H1 (cell line): ENCODE results near the gene HS3ST1. TPM values are rescaled to one million over a fixed set of nuclear protein-coding genes. Genes with fewer than 3 reads are reported as not detected.

Source experiments
- CTCF ChIA-PET: fragments of 300-600 bp; sonication (Branson Sonifier 250); formaldehyde crosslinking; loops from one replicate; lab custom pipeline; 2021; ENCODE audit not compliant: partially characterized antibody; lab: Charles Lee
- POLR2A ChIA-PET: fragments of 300-600 bp; sonication (Branson Sonifier 250); formaldehyde crosslinking; loops from one replicate; lab custom pipeline; 2021; ENCODE audit warnings: inconsistent platforms; ENCODE audit not compliant: partially characterized antibody; lab: Charles Lee
- DNase-seq, 2 experiments: peaks; one replicate each; pipeline versions ENCODE4 v3.0.0 to v3.0.0-alpha.2; 2010 to 2022; ENCODE audit warnings: low spot score in 2 of 2, low read depth in 1 of 2, mixed read lengths in 1 of 2
- FAIRE-seq: peaks from 2 replicates; lab custom pipeline; 2011; peaks lifted over from hg19 to GRCh38; lab: Jason Lieb, UNC
- H2AFZ ChIP-seq: 2 replicates; pipeline ENCODE4 v1.8.1; 2012; ENCODE audit warnings: low read length, inconsistent platforms
- H2AK5ac ChIP-seq: 2 replicates; pipeline ENCODE4 v1.6.1; 2013; ENCODE audit warnings: low read depth, low read length
- H2BK120ac ChIP-seq: replicated peaks from 2 replicates; pipeline ENCODE3; 2013; ENCODE audit warnings: low read depth, low read length, inconsistent platforms
- H2BK12ac ChIP-seq: 2 replicates; pipeline ENCODE4 v1.6.1; 2013; ENCODE audit warnings: low read depth, low read length
- H2BK15ac ChIP-seq: 2 replicates; pipeline ENCODE4 v1.6.1; 2013; ENCODE audit warnings: low read length
- H2BK20ac ChIP-seq: 2 replicates; pipeline ENCODE4 v1.6.1; 2013; ENCODE audit warnings: low read length
- H2BK5ac ChIP-seq: 2 replicates; pipeline ENCODE4 v1.6.1; 2013; ENCODE audit warnings: low read depth, low read length
- H3K14ac ChIP-seq: 2 replicates; pipeline ENCODE4 v1.6.1; 2013; ENCODE audit warnings: inconsistent platforms; ENCODE audit not compliant: insufficient read length
- H3K18ac ChIP-seq: 2 replicates; pipeline ENCODE4 v1.6.1; 2013; ENCODE audit warnings: low read length; ENCODE audit errors: extremely low read depth
- H3K23ac ChIP-seq: 2 replicates; pipeline ENCODE4 v1.6.1; 2013; ENCODE audit warnings: inconsistent platforms; ENCODE audit not compliant: insufficient read length
- H3K23me2 ChIP-seq: 2 replicates; pipeline ENCODE4 v1.6.1; 2013; ENCODE audit warnings: low read depth, low read length
- H3K27ac ChIP-seq: 2 replicates; pipeline ENCODE4 v1.6.1; 2011; ENCODE audit warnings: low read depth, low read length, inconsistent platforms
- H3K27me3 ChIP-seq, 4 experiments: replicated peaks in 1 of 4; 1 replicate in 1 of 4; 2 replicates in 3 of 4; pipeline versions ENCODE4 v1.6.1 to v1.8.1; 2011 to 2013; ENCODE audit warnings: low read length in 3 of 4, mild to moderate bottlenecking in 3 of 4, inconsistent platforms in 2 of 4, mixed read lengths in 2 of 4, moderate library complexity in 1 of 4; ENCODE audit not compliant: control insufficient read depth in 3 of 4, insufficient read depth in 3 of 4; ENCODE audit errors: extremely low read depth in 1 of 4
- H3K36me3 ChIP-seq, 4 experiments: 2 replicates each; pipeline versions ENCODE4 v1.6.1 to v1.8.1; 2011 to 2013; ENCODE audit warnings: mild to moderate bottlenecking in 4 of 4, low read length in 3 of 4, moderate library complexity in 2 of 4, control low read depth in 1 of 4, inconsistent platforms in 1 of 4; ENCODE audit not compliant: insufficient read depth in 4 of 4, control insufficient read depth in 2 of 4
- H3K4ac ChIP-seq: replicated peaks from 2 replicates; pipeline ENCODE3; 2013; ENCODE audit warnings: low read length, low read depth, mixed read lengths, inconsistent platforms; ENCODE audit not compliant: insufficient read length
- H3K4me1 ChIP-seq, 4 experiments: replicated peaks in 1 of 4; 1 replicate in 1 of 4; 2 replicates in 3 of 4; pipeline versions ENCODE4 v1.6.1 to v1.8.1; 2011 to 2013; ENCODE audit warnings: low read length in 3 of 4, inconsistent platforms in 2 of 4, mixed read lengths in 1 of 4; ENCODE audit not compliant: insufficient read depth in 4 of 4, control insufficient read depth in 3 of 4
- H3K4me2 ChIP-seq, 2 experiments: 2 replicates each; pipeline versions ENCODE4 v1.6.1 to v1.8.1; 2011 to 2013; ENCODE audit warnings: low read depth in 2 of 2, low read length in 2 of 2, control low read depth in 1 of 2, inconsistent platforms in 1 of 2, mild to moderate bottlenecking in 1 of 2; ENCODE audit not compliant: insufficient read depth in 1 of 2
- H3K4me3 ChIP-seq, 4 experiments: fragments of 200-600, 300-600 bp in 1 of 4; sonication (generic), shearing (Covaris generic), sonication (Bioruptor Twin) in 1 of 4; 2 replicates each; pipeline versions ENCODE4 v1.5.1 to v1.8.1; 2011 to 2016; ENCODE audit warnings: low read length in 4 of 4, low read depth in 3 of 4, control low read depth in 2 of 4, inconsistent platforms in 2 of 4, mild to moderate bottlenecking in 2 of 4, mixed read lengths in 1 of 4, moderate library complexity in 1 of 4; ENCODE audit not compliant: insufficient read depth in 2 of 4; ENCODE audit errors: extremely low read depth in 1 of 4
- H3K56ac ChIP-seq: replicated peaks from 2 replicates; pipeline ENCODE3; 2013; ENCODE audit warnings: low read depth, mild to moderate bottlenecking, mixed read lengths, low read length, inconsistent platforms; ENCODE audit not compliant: insufficient read length
- H3K79me1 ChIP-seq: 2 replicates; pipeline ENCODE4 v1.6.1; 2013; ENCODE audit warnings: low read depth, low read length, control low read depth
- H3K79me2 ChIP-seq, 2 experiments: 2 replicates each; pipeline versions ENCODE4 v1.6.1 to v1.8.1; 2012 to 2013; ENCODE audit warnings: low read length in 2 of 2, mild to moderate bottlenecking in 2 of 2, inconsistent platforms in 1 of 2; ENCODE audit not compliant: insufficient read depth in 2 of 2, control insufficient read depth in 1 of 2
- H3K9ac ChIP-seq, 4 experiments: replicated peaks in 1 of 4; 1 replicate in 1 of 4; 2 replicates in 3 of 4; pipeline versions ENCODE4 v1.6.1 to v1.8.1; 2011 to 2013; ENCODE audit warnings: low read depth in 3 of 4, low read length in 3 of 4, control low read depth in 2 of 4, mild to moderate bottlenecking in 2 of 4, moderate library complexity in 2 of 4, inconsistent platforms in 1 of 4; ENCODE audit errors: extremely low read depth in 1 of 4
- H3K9me3 ChIP-seq, 2 experiments: 2 replicates each; pipeline versions ENCODE4 v1.6.1 to v1.8.1; 2012 to 2013; ENCODE audit warnings: mild to moderate bottlenecking in 2 of 2, moderate library complexity in 2 of 2, control low read depth in 1 of 2, inconsistent platforms in 1 of 2, low read depth in 1 of 2, low read length in 1 of 2, mixed read lengths in 1 of 2; ENCODE audit not compliant: insufficient read depth in 2 of 2
- H4K20me1 ChIP-seq, 2 experiments: replicated peaks in 1 of 2; 2 replicates each; pipeline versions ENCODE3 to v1.8.1; 2011 to 2013; ENCODE audit warnings: inconsistent platforms in 2 of 2, low read length in 2 of 2, mild to moderate bottlenecking in 1 of 2; ENCODE audit not compliant: insufficient read depth in 2 of 2, control insufficient read depth in 1 of 2
- H4K5ac ChIP-seq: 2 replicates; pipeline ENCODE4 v1.6.1; 2013; ENCODE audit warnings: low read length, low read depth, mixed read lengths, inconsistent platforms; ENCODE audit not compliant: insufficient read length
- H4K8ac ChIP-seq: 2 replicates; pipeline ENCODE4 v1.8.0; 2013; ENCODE audit warnings: mild to moderate bottlenecking, moderate library complexity, low read length, inconsistent platforms; ENCODE audit not compliant: insufficient read depth; ENCODE audit errors: extremely low read depth
- H4K91ac ChIP-seq: replicated peaks from 2 replicates; pipeline ENCODE3; 2013; ENCODE audit warnings: low read length, mixed read lengths, inconsistent platforms; ENCODE audit not compliant: insufficient read length
- EZH2 ChIP-seq: fragments of 200-600 bp; sonication (generic); IDR thresholded peaks from 2 replicates; pipeline ENCODE4 v1.7.1; 2012; ENCODE audit warnings: low read depth, mild to moderate bottlenecking, moderate library complexity, low read length, inconsistent platforms; ENCODE audit not compliant: severe bottlenecking
- NANOG ChIP-seq: IDR thresholded peaks from 2 replicates; pipeline ENCODE4 v1.6.1; 2011; ENCODE audit warnings: low read length, low read depth, mild to moderate bottlenecking, inconsistent platforms; ENCODE audit not compliant: insufficient read depth, poor library complexity, severe bottlenecking
- PHF8 ChIP-seq: fragments of 200-600 bp; sonication (generic); conservative IDR thresholded peaks from 2 replicates; pipeline ENCODE4 v1.7.1; 2012; ENCODE audit warnings: low read depth, mild to moderate bottlenecking, inconsistent platforms, low read length, moderate library complexity
- POU5F1 ChIP-seq: IDR thresholded peaks from 2 replicates; pipeline ENCODE4 v1.6.1; 2011; ENCODE audit warnings: low read depth, mild to moderate bottlenecking, low read length, moderate library complexity
- RXRA ChIP-seq: IDR thresholded peaks from 2 replicates; pipeline ENCODE4 v1.6.1; 2011; ENCODE audit warnings: low read depth, mild to moderate bottlenecking, low read length, moderate library complexity; ENCODE audit not compliant: insufficient read depth
- SIN3A ChIP-seq, 2 experiments: IDR thresholded peaks in 1 of 2; conservative IDR thresholded peaks in 1 of 2; 2 replicates each; pipeline ENCODE4 v1.6.1; 2011 to 2012; ENCODE audit warnings: low read length in 2 of 2, improper control_type of control experiment in 1 of 2, low read depth in 1 of 2, mild to moderate bottlenecking in 1 of 2
- SP1 ChIP-seq: IDR thresholded peaks from 2 replicates; pipeline ENCODE4 v1.6.1; 2011; ENCODE audit warnings: low read depth, low read length
- SP2 ChIP-seq: IDR thresholded peaks from 2 replicates; pipeline ENCODE4 v1.6.1; 2012; ENCODE audit warnings: mild to moderate bottlenecking, low read length, inconsistent platforms
- TEAD4 ChIP-seq: IDR thresholded peaks from 2 replicates; pipeline ENCODE4 v1.6.1; 2012; ENCODE audit warnings: low read depth, low read length, inconsistent platforms, mixed read lengths
- WGBS, 2 experiments: shearing (Covaris generic) in 1 of 2; methylation state at CpG; one replicate each; pipeline versions ENCODE4 v1.1.6 to v1.1.7; 2013 to 2015; ENCODE audit warnings: low lambda C conversion rate in 2 of 2, mixed read lengths in 2 of 2, inconsistent platforms in 1 of 2, low coverage in 1 of 2, missing lambda C conversion rate in 1 of 2; ENCODE audit not compliant: insufficient replicate concordance in 2 of 2, insufficient coverage in 1 of 2, insufficient read length in 1 of 2; ENCODE audit errors: extremely low coverage in 1 of 2, missing lambda C conversion rate in 1 of 2; 5-methylcytosine and 5-hydroxymethylcytosine counted together
- polyA plus RNA-seq, 7 experiments: library from polyadenylated mRNA; depleted of rRNA in 3 of 7; stranded (reverse) in 5 of 7; unstranded in 2 of 7; fragments of >200 nt in 5 of 7; fragments of 200-250 nt in 2 of 7; gene quantifications; 1 replicate in 5 of 7; 2 replicates in 1 of 7; 4 replicates in 1 of 7; pipeline versions ENCODE4 v1.2.1 to v1.2.3, GENCODE V29; 2011 to 2013; ENCODE audit warnings: missing spikeins in 2 of 7, mixed read lengths in 2 of 7
- total RNA-seq: library from RNA; stranded (reverse); fragmentation: NEBNext Ultra II Directional; extraction: Animal tissue kit (Norgen Biotek cat#: 25700); gene quantifications from 2 replicates; pipeline ENCODE4 v1.2.1, GENCODE V29; 2021
- TF ChIP-seq, protein P1 (sequence below): IDR thresholded peaks from 2 replicates; pipeline ENCODE4 v1.6.1; 2012; ENCODE audit warnings: inconsistent platforms

The HS3ST1 gene
- total and polyA plus RNA-seq, 2 of the 8 experiments (the other 6 are each of a cell fraction or from before 2014, with no cell fraction given): 0.50 to 1.5 TPM

DNA sequence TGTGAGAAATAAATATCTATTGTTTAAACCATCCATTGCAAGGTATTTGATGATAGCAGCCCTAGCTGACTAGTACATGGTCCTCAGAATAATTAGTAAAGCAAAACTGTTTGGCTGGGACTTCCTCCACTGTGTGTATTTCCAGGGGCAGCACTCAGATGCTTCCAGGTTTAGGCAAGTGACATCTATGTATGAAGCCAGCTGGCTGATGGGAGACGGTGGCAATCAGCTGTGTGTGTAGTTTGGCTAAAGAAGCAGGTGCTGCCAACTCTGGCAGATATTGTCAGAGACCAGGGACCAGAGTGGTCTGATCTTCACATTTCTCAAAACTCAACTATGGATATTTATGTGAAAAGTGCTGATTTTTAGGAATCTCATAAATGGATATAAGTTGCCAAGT, 19.1 kb downstream of the HS3ST1 start:
- 94% methylated on average over 1 of the region's 1 CpG; no CpG with 5 or more reads in 1 of the 2 experiments for WGBS, 2 experiments
- no peak overlapping the region for H2AFZ ChIP-seq

More for the DNA sequence above, 19.1 kb downstream of the HS3ST1 start:
- Histone ChIP-seq H3K4ac (no peak overlapping the region), H3K23me2 (no peaks in the 10 kb centered on the region), H3K14ac (no peak overlapping the region), H2BK12ac (no peak overlapping the region), H3K18ac (no peak overlapping the region), H2BK5ac (no peak overlapping the region), H3K79me2 (no peaks in the 10 kb centered on the region), H2BK120ac (no peak overlapping the region), H4K8ac (no peak overlapping the region), H3K56ac (no peak overlapping the region), H4K5ac (no peak overlapping the region), H3K4me2 (no peak overlapping the region), H3K27ac (no peak overlapping the region), H4K20me1 (no peaks in the 10 kb centered on the region), H3K9me3 (no peaks in the 10 kb centered on the region), H2BK15ac (no peak overlapping the region), H4K91ac (no peak overlapping the region), H3K23ac (no peak overlapping the region), H3K4me3 (no peak overlapping the region), H3K4me1 (peaks cover 0 to 8% (median 3%) of the 10 kb centered on the region in 4 experiments; a peak in 3 of 7 replicates), H3K36me3 (no peaks in the 10 kb centered on the region), H2AK5ac (no peak overlapping the region), H2BK20ac (no peak overlapping the region), H3K79me1 (no peaks in the 10 kb centered on the region), H3K27me3 (no peaks in the 10 kb centered on the region), H3K9ac (no peak overlapping the region)
- ChIA-PET POLR2A (no interaction called here), CTCF (interaction anchor here (2.4 kb wide), 1 partner anchor 15 kb away, joined by 9 read pairs; no protein-coding TSS in a partner anchor)
- no peak for DNase-seq
- FAIRE-seq: no peak
- no peak for TF ChIP-seq EZH2
- TF ChIP-seq SIN3A (conservative IDR thresholded peaks at IDR 0.05 in 1 of 2, IDR thresholded peaks at IDR 0.05 in 1 of 2; ENCODE audit: low read depth in 1 of 2, low read length in 2 of 2): no peak
- TF ChIP-seq POU5F1: no peak
- no peak for TF ChIP-seq SP2
- TF ChIP-seq TEAD4: no peak
- TF ChIP-seq SP1: no peak
- TF ChIP-seq NANOG: no peak
- no peak for TF ChIP-seq RXRA
- TF ChIP-seq, protein P1, sequence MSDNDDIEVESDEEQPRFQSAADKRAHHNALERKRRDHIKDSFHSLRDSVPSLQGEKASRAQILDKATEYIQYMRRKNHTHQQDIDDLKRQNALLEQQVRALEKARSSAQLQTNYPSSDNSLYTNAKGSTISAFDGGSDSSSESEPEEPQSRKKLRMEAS: no peak
- TF ChIP-seq PHF8: no peak
